ENCODE results near the gene ELL2.

Gene ELL2

DNA sequence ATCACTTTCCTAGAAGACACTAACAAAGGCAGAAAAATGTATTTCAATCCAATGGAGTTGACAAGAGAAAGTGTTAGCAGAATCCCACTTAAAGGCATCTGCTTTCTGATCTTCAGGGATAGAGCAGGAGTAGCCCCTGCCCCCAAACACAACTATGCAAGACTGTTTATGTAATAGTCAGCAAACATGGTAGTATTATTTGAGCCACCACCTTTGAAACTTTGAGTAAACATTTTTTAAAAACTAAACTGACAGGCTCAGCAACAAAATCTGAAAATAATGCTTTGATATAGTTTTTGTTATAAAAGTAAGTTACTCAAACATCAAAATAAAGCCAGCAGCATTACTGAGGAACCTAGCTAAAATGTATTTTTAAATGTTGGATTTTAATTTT is 4.8 kb downstream of the ELL2 start:
- no peak for DNase-seq (ENCODE audit: low read depth, low spot score)

GRCh38 chr5:95956021-95956899 is 5.4 kb downstream of the ELL2 start:
- no peak for DNase-seq (ENCODE audit: low read depth, low spot score)

DNA sequence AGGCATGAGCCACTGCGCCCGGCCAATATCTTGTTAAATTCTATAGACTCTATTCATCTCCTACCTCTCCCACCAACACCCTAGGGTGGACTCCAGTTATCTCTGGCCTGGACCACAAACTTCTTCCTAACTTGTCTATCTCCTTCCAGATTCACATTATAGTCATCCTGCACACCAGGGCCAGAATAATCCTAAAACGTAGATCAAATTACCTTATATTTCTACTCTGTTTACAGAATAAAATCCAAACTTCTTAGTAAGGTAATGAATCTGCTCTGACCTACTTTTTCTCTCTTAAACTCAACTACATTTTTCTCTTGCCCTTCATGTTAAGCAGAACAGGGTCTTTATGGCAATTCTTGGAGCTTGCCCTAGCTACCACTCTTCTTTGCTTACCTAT is 6.9 kb downstream of the ELL2 start:
- no peak for DNase-seq (ENCODE audit: low read depth, low spot score)

GRCh38 chr5:95953021-95953702 is 8.5 kb downstream of the ELL2 start:
- no peak for DNase-seq (ENCODE audit: low read depth, low spot score)

GRCh38 chr5:95951916-95952315 is 9.7 kb downstream of the ELL2 start:
- no peak for DNase-seq (ENCODE audit: low read depth, low spot score)

DNA sequence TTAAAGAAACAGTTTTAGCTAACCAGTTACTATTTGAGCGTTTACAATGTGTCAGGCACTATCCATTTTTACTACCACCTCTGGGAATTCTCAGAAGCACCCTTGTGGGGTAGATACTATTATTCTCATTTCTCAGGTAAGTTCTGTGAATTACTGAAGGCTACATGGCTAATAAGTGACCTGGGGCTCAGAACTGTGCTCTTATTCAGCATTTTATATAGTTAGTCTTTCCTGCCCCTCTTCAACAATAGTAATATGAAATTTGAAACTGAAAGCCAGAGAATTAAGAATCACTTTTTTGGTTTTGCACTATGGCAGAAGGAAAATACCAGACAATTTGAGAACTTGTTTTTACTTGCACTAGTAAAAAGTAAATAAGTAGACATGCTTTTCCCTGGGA is 11.8 kb downstream of the ELL2 start:
- no peak for DNase-seq (ENCODE audit: low read depth, low spot score)

- DNase-seq (ENCODE audit: low read depth, low spot score) = no peak
Measured at GRCh38 chr5:95948631-95949030, 13.0 kb downstream of the ELL2 start.

DNA sequence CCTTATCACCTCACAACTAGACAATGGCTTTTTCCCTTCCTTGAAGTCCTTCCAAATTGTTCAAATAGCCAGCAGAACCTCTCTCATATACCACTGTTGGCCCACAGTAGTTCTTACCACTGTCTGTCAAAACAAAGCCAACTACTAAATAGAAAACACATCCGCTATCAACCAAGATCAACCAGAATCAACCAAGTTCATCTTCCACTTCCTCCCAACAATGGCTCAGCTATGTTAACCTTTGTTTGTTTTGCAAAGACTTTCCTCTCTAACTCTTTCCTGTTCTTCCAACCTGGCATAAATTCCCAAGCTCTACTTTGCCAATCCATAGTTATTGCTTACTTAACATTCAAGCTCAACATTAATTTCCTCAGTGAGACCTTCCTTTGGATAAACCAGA is 15.2 kb downstream of the ELL2 start:
- no peak for DNase-seq (ENCODE audit: low read depth, low spot score)

GRCh38 chr5:95942968-95943367 is 18.7 kb downstream of the ELL2 start:
- no peak for DNase-seq (ENCODE audit: low read depth, low spot score)

DNA sequence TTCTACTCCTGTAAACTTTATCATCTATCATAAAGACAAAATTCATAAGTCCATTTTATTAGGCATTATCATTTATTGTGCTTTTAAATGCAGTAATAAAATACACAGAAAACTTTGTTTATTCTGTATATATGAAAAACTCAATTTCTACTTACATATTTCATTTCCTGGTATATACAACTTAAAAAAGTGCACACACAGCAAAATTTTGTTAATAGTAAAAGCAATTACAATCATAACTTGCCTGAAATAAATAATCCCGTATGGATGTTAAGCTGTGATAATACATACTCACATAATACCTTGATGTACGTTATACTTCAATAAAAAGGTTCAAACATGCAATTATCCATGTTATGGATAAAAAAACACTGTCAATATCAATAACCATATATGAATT is 19.2 kb downstream of the ELL2 start:
- DNase-seq (ENCODE audit: low read depth, low spot score) = no peak

- no peak for DNase-seq (ENCODE audit: low read depth, low spot score)
Measured at GRCh38 chr5:95941756-95942155, 19.9 kb downstream of the ELL2 start.

DNA sequence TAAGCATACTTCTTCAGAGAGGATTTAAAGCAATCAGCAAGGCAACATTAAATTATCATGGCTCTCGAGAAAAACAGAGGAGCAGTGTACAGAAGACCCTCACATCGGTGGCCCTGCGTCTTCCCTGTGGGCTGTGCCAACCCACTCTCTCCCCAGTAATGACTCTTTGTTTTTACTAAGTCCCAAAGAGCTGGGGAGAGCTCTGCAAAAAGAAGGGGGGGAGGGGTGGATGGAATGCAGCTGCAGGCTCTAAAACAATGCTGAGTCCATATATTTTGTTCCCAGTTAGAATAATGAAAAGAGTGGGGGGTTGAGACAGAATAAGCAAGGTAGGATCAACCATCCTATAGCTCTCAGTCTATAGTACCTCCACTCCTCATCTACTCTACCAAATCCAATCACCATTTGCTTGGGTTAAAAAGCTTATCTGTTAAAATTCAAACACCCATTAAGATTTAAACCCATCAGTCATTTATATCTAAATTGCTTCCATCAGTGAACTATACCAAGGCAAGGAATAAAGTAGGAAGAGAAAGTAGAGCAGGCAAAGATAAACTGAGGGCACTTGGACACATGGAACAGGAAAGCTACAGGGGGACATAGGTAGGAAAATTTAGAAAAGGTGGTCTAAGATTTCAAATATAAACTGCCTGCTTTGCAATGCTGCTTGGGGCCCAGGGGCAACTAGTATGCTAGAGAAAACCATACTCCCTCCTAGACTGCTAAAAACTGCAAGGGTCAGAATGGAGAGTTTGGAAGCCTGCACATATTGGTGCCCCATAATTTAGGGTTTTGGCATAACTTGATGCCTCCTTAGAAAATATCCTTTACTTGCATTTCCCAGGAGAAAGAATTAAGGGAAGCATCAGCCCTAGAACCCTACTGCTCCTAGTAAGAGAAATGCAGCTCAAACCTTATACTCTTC is 20.6 kb downstream of the ELL2 start:
- no peak for DNase-seq (ENCODE audit: low read depth, low spot score)

DNA sequence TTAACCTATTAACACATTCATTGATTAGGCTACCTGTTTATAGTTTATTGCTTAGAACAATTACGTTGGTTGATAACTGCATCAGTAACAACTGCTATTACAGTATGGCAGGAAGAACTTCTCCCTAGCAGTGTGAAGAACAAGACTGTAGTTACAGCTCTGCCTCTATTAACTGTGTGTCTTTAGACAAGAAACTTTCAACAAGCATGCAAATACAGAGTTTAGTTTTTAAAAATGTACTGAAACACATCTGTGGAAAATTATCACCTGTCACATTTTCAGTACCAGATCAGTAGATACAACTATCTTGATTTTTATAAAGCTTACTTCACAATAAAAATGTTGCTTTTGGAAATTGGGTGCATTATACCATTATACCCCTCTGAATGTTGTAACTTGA is 22.2 kb downstream of the ELL2 start:
- DNase-seq (ENCODE audit: low read depth, low spot score) = no peak

DNA sequence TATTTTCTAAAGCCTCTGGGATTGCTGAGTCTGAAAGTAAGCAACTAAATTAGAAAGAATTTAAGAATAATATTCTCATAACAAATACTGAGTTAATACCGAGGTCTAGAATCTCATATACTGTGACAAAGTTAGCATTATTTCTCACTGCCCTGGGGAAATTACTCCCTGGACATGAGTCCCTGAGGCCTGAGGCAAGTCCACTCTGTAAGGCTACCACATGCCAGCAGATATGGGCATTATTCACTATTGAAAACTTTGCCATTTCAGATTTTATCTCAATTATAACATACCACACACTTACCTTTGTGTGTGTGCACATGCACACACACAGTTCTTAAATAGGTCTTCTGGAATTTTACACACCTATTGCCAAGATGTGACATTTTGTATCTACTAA is 22.9 kb downstream of the ELL2 start:
- no peak for DNase-seq (ENCODE audit: low read depth, low spot score)

GRCh38 chr5:95938347-95938746 is 23.3 kb downstream of the ELL2 start:
- DNase-seq (ENCODE audit: low read depth, low spot score) = no peak

DNA sequence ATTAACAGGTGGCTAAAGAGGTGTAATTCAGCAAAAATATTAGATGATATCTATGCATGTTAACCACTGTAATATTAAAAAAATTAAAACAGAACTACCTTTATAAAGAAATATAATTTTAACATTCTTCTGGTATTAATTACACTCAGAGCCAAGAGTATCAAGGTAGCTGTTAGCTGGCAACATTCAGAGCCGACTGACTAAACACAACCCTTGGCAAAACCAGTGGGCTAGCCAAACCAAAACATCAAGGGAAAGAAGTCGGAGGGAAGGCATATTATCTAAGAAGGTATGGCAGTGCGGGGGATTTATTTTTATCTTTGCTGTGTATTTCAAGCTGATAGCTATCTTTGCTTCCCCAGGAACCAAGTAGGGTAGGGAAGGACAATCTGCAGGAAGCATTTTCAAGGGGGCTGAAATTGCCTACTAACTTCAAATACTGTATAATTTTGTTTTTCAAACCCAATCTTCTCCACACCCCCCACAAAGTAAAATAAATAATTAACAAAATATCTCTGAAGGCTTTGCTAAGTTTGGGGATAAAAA is 24.0 kb downstream of the ELL2 start:
- no peak for DNase-seq (ENCODE audit: low read depth, low spot score)

DNA sequence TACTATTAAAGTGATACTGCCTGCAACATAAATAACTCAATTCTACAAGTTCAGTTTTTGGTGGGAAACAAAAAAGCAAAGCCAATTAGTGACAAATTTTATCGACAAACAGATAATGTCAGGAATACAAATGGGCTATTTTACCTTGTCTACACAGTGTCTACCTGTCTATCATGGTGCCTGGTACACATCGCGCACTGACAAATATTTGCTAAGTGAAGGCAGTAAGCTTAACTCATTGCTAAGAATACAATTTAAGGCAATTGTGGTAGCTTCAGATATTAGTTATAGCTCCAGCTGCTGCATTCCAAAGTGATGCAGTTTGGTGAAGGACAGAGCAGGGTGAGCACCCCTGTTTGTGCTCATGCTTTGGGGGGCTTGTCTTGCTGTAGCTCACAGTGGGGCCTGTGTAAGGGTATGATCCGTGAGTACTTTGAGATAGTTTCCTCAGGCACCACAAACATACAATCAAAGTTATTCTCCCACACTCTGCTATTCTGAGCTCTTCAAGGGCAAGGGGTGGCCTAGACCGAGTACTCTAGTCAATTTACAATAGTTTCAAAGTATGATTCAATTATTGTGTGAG is 24.7 kb downstream of the ELL2 start:
- DNase-seq (ENCODE audit: low read depth, low spot score) = no peak

DNA sequence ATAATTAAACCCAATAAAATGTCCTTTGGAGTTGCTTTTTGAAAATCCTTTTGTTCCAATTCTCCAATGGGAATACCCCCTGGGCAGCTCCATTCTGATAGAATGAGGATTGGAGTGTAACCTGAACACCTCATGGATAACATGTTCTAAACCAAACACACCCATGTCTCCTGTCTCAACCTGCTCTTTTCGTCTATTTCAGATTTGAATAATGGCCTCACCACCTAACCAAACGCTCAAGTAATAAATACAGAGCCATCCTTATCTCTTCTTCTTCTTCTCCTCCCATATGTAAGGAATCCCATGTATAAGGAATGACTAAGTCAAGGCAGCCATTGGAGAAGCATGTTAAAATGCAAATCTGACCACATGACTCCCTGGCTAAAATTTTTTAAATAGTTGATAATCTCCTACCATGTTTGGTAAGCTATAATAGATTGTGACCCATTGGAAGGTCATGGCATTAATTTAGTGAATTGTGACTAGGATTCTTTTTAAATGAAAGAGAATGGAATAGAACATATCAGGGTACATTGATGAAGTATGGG is 26.0 kb downstream of the ELL2 start:
- DNase-seq (ENCODE audit: low read depth, low spot score) = no peak

- DNase-seq (ENCODE audit: low read depth, low spot score) = no peak
Measured at GRCh38 chr5:95934207-95934804, 27.3 kb downstream of the ELL2 start.

DNA sequence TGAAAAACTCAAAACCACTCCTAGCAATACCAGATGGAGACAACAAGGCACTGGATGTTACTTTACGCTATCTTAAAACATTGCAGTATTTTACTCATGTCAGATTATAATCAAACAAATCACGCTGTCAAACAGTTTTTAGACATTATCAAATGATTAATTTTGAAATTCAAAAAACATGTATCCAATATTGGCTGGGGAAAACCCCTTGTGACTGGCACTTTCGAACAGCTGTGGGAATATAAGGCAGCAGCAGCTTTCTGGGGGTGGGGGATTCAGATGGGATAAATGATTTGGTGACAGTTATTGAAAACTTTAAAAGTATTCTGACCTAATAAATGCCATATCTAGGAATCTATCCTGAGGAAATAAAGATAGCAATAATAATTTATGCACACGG is 28.7 kb downstream of the ELL2 start:
- no peak for DNase-seq (ENCODE audit: low read depth, low spot score)

All from brain pericyte (primary cell).